HepG2 (cell line): ENCODE results near the gene ARHGAP10. TPM values are rescaled to one million over a fixed set of nuclear protein-coding genes. Genes with fewer than 3 reads are reported as not detected.

ENCODE experiments used
- ATAC-seq: fragments of 200-7000 bp; cut with Tn5 transposase; 3 replicates; pipeline ENCODE4 v1.9.1; 2020; ENCODE audit warnings: mild to moderate bottlenecking, moderate library complexity
- BruUV-seq: library from RNA; stranded (reverse); fragments of 400-500 nt; replicated peaks from 2 replicates; lab custom pipeline; 2021; lab: Mats Ljungman, UMichigan
- CTCF ChIA-PET: fragments of 300-600 bp; formaldehyde crosslinking; extraction: SDS; loops from one replicate; lab custom pipeline; 2021; ENCODE audit warnings: low total read pairs, inconsistent platforms, low intra/inter-chr PET ratio; lab: Yijun Ruan, JAX
- POLR2A ChIA-PET: fragments of 350-600 bp; sonication (Branson Sonifier 250); formaldehyde crosslinking; loops from one replicate; lab custom pipeline; 2020; ENCODE audit warnings: antibody characterized with exemption, inconsistent platforms; lab: Yijun Ruan, JAX
- DNase-seq: peaks from one replicate; pipeline ENCODE4 v3.0.0-alpha.2; 2015; ENCODE audit warnings: low spot score
- FAIRE-seq: peaks from 3 replicates; lab custom pipeline; 2011; peaks lifted over from hg19 to GRCh38; lab: Jason Lieb, UNC
- H2AFZ ChIP-seq: one replicate; pipeline ENCODE4 v1.6.1; 2011; ENCODE audit warnings: low read length, inconsistent platforms
- H3K27ac ChIP-seq: fragments of 300-600 bp; 3 replicates; pipeline ENCODE4 v1.8.0; 2011; ENCODE audit warnings: mixed run types, mild to moderate bottlenecking, mixed read lengths, low read length, inconsistent platforms; ENCODE audit not compliant: insufficient read depth; ENCODE audit errors: extremely low read length
- H3K27me3 ChIP-seq, 2 experiments: fragments of 200-600 bp in 1 of 2; 2 replicates in 1 of 2; 3 replicates in 1 of 2; pipeline versions ENCODE4 v1.6.0 to v1.8.0; 2011; ENCODE audit warnings: low read length in 2 of 2, mild to moderate bottlenecking in 2 of 2, moderate library complexity in 2 of 2, inconsistent platforms in 1 of 2; ENCODE audit not compliant: insufficient read depth in 2 of 2, control insufficient read depth in 1 of 2
- H3K36me3 ChIP-seq, 2 experiments: fragments of 200-600 bp in 1 of 2; replicated peaks in 1 of 2; 2 replicates in 1 of 2; 3 replicates in 1 of 2; pipeline versions ENCODE4 v1.5.1 to v1.8.0; 2011; ENCODE audit warnings: low read length in 2 of 2, inconsistent platforms in 1 of 2; ENCODE audit not compliant: insufficient read depth in 2 of 2, control insufficient read depth in 1 of 2
- H3K4me1 ChIP-seq: 2 replicates; pipeline ENCODE4 v1.5.1; 2012; ENCODE audit warnings: low read length, inconsistent platforms; ENCODE audit not compliant: insufficient read depth
- H3K4me2 ChIP-seq: 2 replicates; pipeline ENCODE4 v1.6.0; 2011; ENCODE audit warnings: low read depth, low read length, inconsistent platforms
- H3K4me3 ChIP-seq, 3 experiments: fragments of 200-600 bp in 1 of 3; sonication (generic), shearing (Covaris generic) in 1 of 3; replicated peaks in 1 of 3; 2 replicates each; pipeline ENCODE4 v1.5.1; 2011 to 2016; ENCODE audit warnings: low read length in 3 of 3, inconsistent platforms in 2 of 3, low read depth in 2 of 3, mild to moderate bottlenecking in 2 of 3, control low read depth in 1 of 3, mixed read lengths in 1 of 3; ENCODE audit not compliant: insufficient read depth in 1 of 3
- H3K79me2 ChIP-seq: one replicate; pipeline ENCODE4 v1.6.1; 2011; ENCODE audit warnings: low read length, inconsistent platforms; ENCODE audit not compliant: insufficient read depth
- H3K9ac ChIP-seq: 2 replicates; pipeline ENCODE4 v1.6.0; 2011; ENCODE audit warnings: mild to moderate bottlenecking, low read depth, low read length, inconsistent platforms; ENCODE audit not compliant: insufficient read depth
- H3K9me3 ChIP-seq: 2 replicates; pipeline ENCODE4 v1.5.1; 2012; ENCODE audit warnings: mild to moderate bottlenecking, low read length
- H4K20me1 ChIP-seq: 2 replicates; pipeline ENCODE4 v1.6.0; 2011; ENCODE audit warnings: inconsistent platforms, mild to moderate bottlenecking, low read length, moderate library complexity; ENCODE audit not compliant: insufficient read depth
- FOXJ3 ChIP-seq: sonication (generic); formaldehyde crosslinking; IDR thresholded peaks from 2 replicates; pipeline ENCODE4 v1.4.0; 2020; ENCODE audit warnings: missing genetic modification reagents, mild to moderate bottlenecking, borderline replicate concordance
- LCORL ChIP-seq, 2 experiments: fragments of 450-650 bp in 1 of 2; sonication (generic) in 1 of 2; formaldehyde crosslinking in 1 of 2; IDR thresholded peaks; 2 replicates each; pipeline versions ENCODE4 v1.5.0 to v1.6.1; 2017 to 2020; ENCODE audit warnings: antibody characterized with exemption in 1 of 2, missing genetic modification reagents in 1 of 2
- NFKBIZ ChIP-seq: IDR thresholded peaks from 2 replicates; pipeline ENCODE4 v1.6.1; 2018; ENCODE audit warnings: missing genetic modification reagents, missing compliant biosample characterization
- PAF1 ChIP-seq: IDR thresholded peaks from 2 replicates; pipeline ENCODE4 v1.6.1; 2016; ENCODE audit warnings: missing genetic modification reagents, missing compliant biosample characterization
- RXRB ChIP-seq: IDR thresholded peaks from 2 replicates; pipeline ENCODE4 v1.6.1; 2016; ENCODE audit warnings: borderline replicate concordance, missing genetic modification reagents, missing compliant biosample characterization
- SOX6 ChIP-seq, 2 experiments: fragments of 450-650 bp in 1 of 2; sonication (generic) in 1 of 2; formaldehyde crosslinking in 1 of 2; IDR thresholded peaks; 2 replicates each; pipeline versions ENCODE4 v1.4.0 to v1.6.1; 2017 to 2020; ENCODE audit warnings: antibody characterized with exemption in 1 of 2, mild to moderate bottlenecking in 1 of 2, missing genetic modification reagents in 1 of 2
- SRSF4 ChIP-seq: fragments of 200-400 bp; formaldehyde crosslinking; IDR thresholded peaks from one replicate; pipeline ENCODE4 v1.6.1; 2018; ENCODE audit warnings: mild to moderate bottlenecking, low read depth, low read length, moderate library complexity; ENCODE audit not compliant: poor library complexity, severe bottlenecking
- THYN1 ChIP-seq: sonication (generic); formaldehyde crosslinking; IDR thresholded peaks from 2 replicates; pipeline ENCODE4 v1.8.1; 2023; ENCODE audit warnings: low read depth, mild to moderate bottlenecking, moderate library complexity, missing genetic modification reagents, borderline replicate concordance
- ZFP36L1 ChIP-seq: sonication (generic); formaldehyde crosslinking; IDR thresholded peaks from 2 replicates; pipeline ENCODE4 v1.8.0; 2022; ENCODE audit warnings: mild to moderate bottlenecking, missing genetic modification reagents, moderate library complexity
- ZNF446 ChIP-seq: sonication (generic); formaldehyde crosslinking; IDR thresholded peaks from 2 replicates; pipeline ENCODE4 v1.5.0; 2020; ENCODE audit warnings: mild to moderate bottlenecking, missing genetic modification reagents
- ZNF652 ChIP-seq: IDR thresholded peaks from 2 replicates; pipeline ENCODE4 v1.6.1; 2016; ENCODE audit warnings: low read depth, borderline replicate concordance
- ZZZ3 ChIP-seq: sonication (generic); formaldehyde crosslinking; IDR thresholded peaks from 2 replicates; pipeline ENCODE4 v1.4.0; 2020; ENCODE audit warnings: missing genetic modification reagents, mild to moderate bottlenecking, borderline replicate concordance
- whole genome bisulfite sequencing: methylation state at CpG from one replicate; pipeline ENCODE4 v1.1.6; 2017; ENCODE audit warnings: low lambda C conversion rate; 5-methylcytosine and 5-hydroxymethylcytosine counted together
- in situ Hi-C: cut with HindIII; loops from 2 replicates; pipeline ENCODE4 v1.10.0; 2017; ENCODE audit warnings: low pct_unique_long_range_greater_than_20kb; ENCODE audit not compliant: extremely low pct_ligation_motif_present
- intact Hi-C: fragments of 100-400 bp; cut with micrococcal nuclease; formaldehyde crosslinking; loops from one replicate; pipeline ENCODE4 v1.10.0; 2022; ENCODE audit not compliant: unreplicated experiment
- polyA plus RNA-seq, 8 experiments: library from polyadenylated mRNA; depleted of rRNA in 3 of 8; stranded (reverse) in 7 of 8; unstranded in 1 of 8; fragments of >200 nt; fragmentation: Illumina TruSeq in 4 of 8; extraction: Trizol in 4 of 8; gene quantifications; 2 replicates each; pipeline versions ENCODE4 v1.2.1 to v1.2.3, GENCODE V29; 2011 to 2016; ENCODE audit warnings: low read depth in 4 of 8, missing spikeins in 1 of 8, mixed read lengths in 1 of 8; ENCODE audit not compliant: insufficient read depth in 1 of 8
- total RNA-seq, 5 experiments: library from RNA; depleted of rRNA; stranded (reverse); fragments of >200 nt; fragmentation: Illumina TruSeq; extraction: Trizol; gene quantifications; 2 replicates each; pipeline ENCODE4 v1.2.3, GENCODE V29; 2016; ENCODE audit warnings: low read depth in 1 of 5

The ARHGAP10 gene
- total and polyA plus RNA-seq, 2 of the 13 experiments (the other 11 are each of a cell fraction or from before 2014, with no cell fraction given) = 0.45 to 1.6 TPM

- in situ Hi-C loops (no loop called here), intact Hi-C loops (no loop called here)
- Histone ChIP-seq H3K27ac (no peak overlapping the region), H3K4me2 (no peak overlapping the region), H3K9me3 (no peaks in the 10 kb centered on the region), H3K27me3 (no peaks in the 10 kb centered on the region), H4K20me1 (no peaks in the 10 kb centered on the region), H3K36me3 (no peaks in the 10 kb centered on the region), H3K4me3 (no peak overlapping the region), H3K4me1 (no peaks in the 10 kb centered on the region), H3K9ac (no peak overlapping the region), H3K79me2 (no peaks in the 10 kb centered on the region), H2AFZ (no peak overlapping the region)
- 36% methylated on average over 4 of the region's 6 CpGs for WGBS
- ChIA-PET POLR2A (no interaction called here), CTCF (no interaction called here)
- BruUV-seq = no TSS peak
- ATAC-seq (no peak), FAIRE-seq (no peak), DNase-seq (no peak)
- TF ChIP-seq NFKBIZ (CRISPR knock-in tag) = no peak
- TF ChIP-seq SOX6 (IDR thresholded peaks at IDR 0.05) = no peak
- no peak for TF ChIP-seq SOX6 (CRISPR knock-in tag; IDR thresholded peaks at IDR 0.05)
- no peak for TF ChIP-seq PAF1 (CRISPR knock-in tag)
- TF ChIP-seq FOXJ3 (CRISPR knock-in tag) = no peak
- no peak for TF ChIP-seq ZNF652
- no peak for TF ChIP-seq ZZZ3
- no peak for TF ChIP-seq SRSF4
- TF ChIP-seq THYN1 (CRISPR knock-in tag) = no peak
- no peak for TF ChIP-seq ZNF446 (CRISPR knock-in tag)
- no peak for TF ChIP-seq ZFP36L1 (CRISPR knock-in tag)
Observed at GRCh38 chr4:148055844-148056243, 324.0 kb downstream of the ARHGAP10 start.

GRCh38 chr4:148056879-148057278 lies 325.0 kb downstream of the ARHGAP10 start:
- 83% methylated on average over 6 of the region's 6 CpGs for WGBS
- TF ChIP-seq LCORL (IDR thresholded peaks at IDR 0.05) = 0 out of 2 replicates have a peak, but pooled peaks have one; percentile 30
- TF ChIP-seq LCORL (CRISPR knock-in tag; IDR thresholded peaks at IDR 0.05) = no peak
- TF ChIP-seq RXRB = no peak

More at GRCh38 chr4:148056879-148057278, 325.0 kb downstream of the ARHGAP10 start:
- Histone ChIP-seq H3K36me3 (no peaks in the 10 kb centered on the region), H3K4me3 (no peak overlapping the region), H2AFZ (no peak overlapping the region), H3K4me1 (no peaks in the 10 kb centered on the region), H3K9ac (no peak overlapping the region), H3K79me2 (no peaks in the 10 kb centered on the region), H3K9me3 (no peaks in the 10 kb centered on the region), H3K27ac (no peak overlapping the region), H3K27me3 (no peaks in the 10 kb centered on the region), H4K20me1 (no peaks in the 10 kb centered on the region), H3K4me2 (no peak overlapping the region)
- in situ Hi-C loops (no loop called here), intact Hi-C loops (no loop called here)
- FAIRE-seq (no peak), DNase-seq (no peak), ATAC-seq (no peak)
- BruUV-seq = no TSS peak
- ChIA-PET POLR2A (no interaction called here), CTCF (no interaction called here)
